Activated CD8-positive, alpha-beta T cell treated with anti-CD3 and anti-CD28 coated beads for 36 hours (primary cell): Measurements from ENCODE around the gene CAMK1D. TPM values are rescaled to one million over a fixed set of nuclear protein-coding genes. Genes with fewer than 3 reads are reported as not detected.
"Not testable (repeated sequence)": the region's sequence is repeated elsewhere in the genome, so short reads cannot be mapped to it uniquely, and the experiment has no call there.

Source experiments
- ATAC-seq: fragments of 200-7000 bp; cut with Tn5 transposase; one replicate; pipeline ENCODE4 v1.10.0; 2021; ENCODE audit warnings: mild to moderate bottlenecking, moderate library complexity
- CTCF ChIA-PET: fragments of 350-600 bp; sonication (Branson Sonifier 250); formaldehyde crosslinking; loops from one replicate; lab custom pipeline; 2021; ENCODE audit warnings: antibody characterized with exemption; lab: Charles Lee
- POLR2A ChIA-PET: fragments of 350-600 bp; sonication (Branson Sonifier 250); formaldehyde crosslinking; loops from one replicate; lab custom pipeline; 2021; ENCODE audit warnings: antibody characterized with exemption; lab: Charles Lee
- DNase-seq: peaks from one replicate; pipeline ENCODE4 v3.0.0-alpha.2; 2020
- H3K27ac Mint-ChIP-seq: one replicate; pipeline ENCODE4 v1.8.0; 2021; ENCODE audit warnings: mild to moderate bottlenecking, mixed read lengths
- H3K27me3 Mint-ChIP-seq: one replicate; pipeline ENCODE4 v1.8.0; 2021; ENCODE audit warnings: mixed read lengths
- H3K36me3 Mint-ChIP-seq: one replicate; pipeline ENCODE4 v1.8.0; 2021; ENCODE audit warnings: low read depth, mixed read lengths
- H3K4me1 Mint-ChIP-seq: one replicate; pipeline ENCODE4 v1.8.0; 2021; ENCODE audit warnings: low read depth, mixed read lengths
- H3K4me3 Mint-ChIP-seq: one replicate; pipeline ENCODE4 v1.8.0; 2021; ENCODE audit warnings: mild to moderate bottlenecking, moderate library complexity, mixed read lengths
- H3K9me3 Mint-ChIP-seq: one replicate; pipeline ENCODE4 v1.8.0; 2021; ENCODE audit warnings: mixed read lengths
- CTCF ChIP-seq: fragments of 200-600 bp; IDR thresholded peaks from one replicate; pipeline ENCODE4 v1.8.0; 2022; ENCODE audit warnings: antibody characterized with exemption, mild to moderate bottlenecking
- intact Hi-C: fragments of 100-400 bp; cut with micrococcal nuclease; formaldehyde crosslinking; loops from one replicate; pipeline ENCODE4 v1.10.0; 2022
- total RNA-seq, 2 experiments: library from RNA; stranded (reverse); gene quantifications; one replicate each; pipeline ENCODE4 v1.2.3, GENCODE V29; 2021

The CAMK1D gene
- total RNA-seq, 2 experiments from 2014 or later = 13.8 TPM

- DNase-seq = no peak
- ChIA-PET POLR2A (no interaction called here), CTCF (interaction anchor here (0.7 kb wide), 1 partner anchor 526 kb away, joined by 3 read pairs; no protein-coding TSS in a partner anchor)
- H3K27ac Mint-ChIP-seq = no peak overlapping the region
- intact Hi-C loops = no loop called here
- H3K27me3 Mint-ChIP-seq = no peaks in the 10 kb centered on the region
- H3K4me1 Mint-ChIP-seq = no peaks in the 10 kb centered on the region
- H3K36me3 Mint-ChIP-seq = no peaks in the 10 kb centered on the region
- TF ChIP-seq CTCF = no peak
- H3K9me3 Mint-ChIP-seq = no peaks in the 10 kb centered on the region
- no peak for ATAC-seq
- H3K4me3 Mint-ChIP-seq = no peak overlapping the region
Measured at GRCh38 chr10:12740813-12741212, 391.5 kb downstream of the CAMK1D start.

GRCh38 chr10:12741360-12741804, 392.0 kb downstream of the CAMK1D start:
- Mint-ChIP-seq H3K9me3 (no peaks in the 10 kb centered on the region), H3K4me3 (no peak overlapping the region), H3K27ac (no peak overlapping the region), H3K36me3 (no peaks in the 10 kb centered on the region), H3K4me1 (no peaks in the 10 kb centered on the region), H3K27me3 (no peaks in the 10 kb centered on the region)
- DNase-seq (no peak), ATAC-seq (no peak)
- intact Hi-C loops = no loop called here
- ChIA-PET POLR2A (no interaction called here), CTCF (no interaction called here)
- no peak for TF ChIP-seq CTCF

GRCh38 chr10:12742771-12743170, 393.4 kb downstream of the CAMK1D start:
- no peak overlapping the region for H3K27ac Mint-ChIP-seq
- ChIA-PET POLR2A (no interaction called here), CTCF (interaction anchor here (1.2 kb wide), 1 partner anchor 86 kb away, joined by 3 read pairs; no protein-coding TSS in a partner anchor)
- H3K36me3 Mint-ChIP-seq = no peaks in the 10 kb centered on the region
- ATAC-seq (no peak), DNase-seq (no peak)
- H3K4me3 Mint-ChIP-seq = no peak overlapping the region
- no peaks in the 10 kb centered on the region for H3K9me3 Mint-ChIP-seq
- TF ChIP-seq CTCF = no peak
- H3K4me1 Mint-ChIP-seq = no peaks in the 10 kb centered on the region
- intact Hi-C loops = no loop called here
- no peaks in the 10 kb centered on the region for H3K27me3 Mint-ChIP-seq

GRCh38 chr10:12743466-12743865, 394.1 kb downstream of the CAMK1D start:
- POLR2A ChIA-PET, H3K36me3 Mint-ChIP-seq, H3K27me3 Mint-ChIP-seq, intact Hi-C loops, ATAC-seq, H3K27ac Mint-ChIP-seq, H3K9me3 Mint-ChIP-seq, DNase-seq, H3K4me3 Mint-ChIP-seq, H3K4me1 Mint-ChIP-seq: not testable (repeated sequence)
- CTCF ChIA-PET = interaction anchor here (1.2 kb wide), 1 partner anchor 87 kb away, joined by 3 read pairs; no protein-coding TSS in a partner anchor

- POLR2A ChIA-PET = no interaction called here
- H3K27me3 Mint-ChIP-seq = no peaks in the 10 kb centered on the region
Measured at GRCh38 chr10:12743941-12744340, 394.6 kb downstream of the CAMK1D start.

More at GRCh38 chr10:12743941-12744340, 394.6 kb downstream of the CAMK1D start:
- intact Hi-C loops = no loop called here
- Mint-ChIP-seq H3K36me3 (no peaks in the 10 kb centered on the region), H3K4me1 (no peaks in the 10 kb centered on the region), H3K4me3 (no peak overlapping the region), H3K9me3 (no peaks in the 10 kb centered on the region), H3K27ac (no peak overlapping the region)
- DNase-seq = no peak
- CTCF ChIA-PET = no interaction called here
- no peak for ATAC-seq
- no peak for TF ChIP-seq CTCF
